RWPE1 (cell line): ENCODE data around the gene PPM1N.

Experiments
- CTCF ChIA-PET: fragments of 350-600 bp; sonication (Branson Sonifier 250); formaldehyde crosslinking; extraction: SDS; loops from one replicate; lab custom pipeline; 2021; lab: Yijun Ruan, JAX
- POLR2A ChIA-PET: fragments of 400-600 bp; formaldehyde crosslinking; extraction: SDS; loops from one replicate; lab custom pipeline; 2020; ENCODE audit warnings: antibody characterized with exemption; ENCODE audit not compliant: low non-redundant PET; lab: Yijun Ruan, JAX
- DNase-seq: peaks from one replicate; pipeline ENCODE4 v3.0.0; 2012; ENCODE audit warnings: low spot score
- H3K27ac ChIP-seq: fragments of 450-650 bp; 2 replicates; pipeline ENCODE4 v1.5.1; 2017
- TF ChIP-seq, protein P1 (sequence below): fragments of 450-650 bp; conservative IDR thresholded peaks from 2 replicates; pipeline ENCODE4 v1.5.1; 2017; ENCODE audit warnings: low read depth, mild to moderate bottlenecking

Gene PPM1N

DNA sequence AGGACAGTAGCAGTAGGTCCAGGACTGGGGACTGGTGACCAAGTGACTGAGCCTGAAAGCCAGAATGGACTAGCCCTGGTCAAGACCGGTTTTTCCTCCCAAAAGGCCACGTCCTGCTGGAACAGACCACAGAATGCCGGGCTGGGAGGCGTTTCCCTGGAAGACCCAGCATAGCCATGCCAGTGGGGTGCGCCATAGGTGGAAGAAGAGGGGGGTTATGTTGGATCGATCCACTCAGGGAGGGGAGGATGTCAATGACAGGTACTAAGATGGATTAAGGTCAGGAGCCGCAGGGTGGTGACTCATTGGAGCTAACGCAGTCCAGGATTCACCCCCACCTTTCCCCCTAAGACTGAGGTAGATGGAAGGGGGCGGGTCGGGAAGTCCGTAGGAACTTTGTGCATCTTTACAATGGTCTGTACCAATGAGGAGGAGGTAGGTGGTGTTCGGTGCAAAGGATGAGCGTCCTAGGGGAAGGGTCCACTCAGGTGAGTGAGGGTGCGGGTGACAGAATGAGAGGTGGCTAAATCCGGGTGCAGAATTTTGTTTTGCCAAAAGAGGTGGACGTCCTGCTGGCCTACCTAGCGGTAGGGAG is 30.0 kb downstream of the PPM1N start:
- peak; percentile 93 for DNase-seq
- ChIA-PET POLR2A (interaction anchor here (1.0 kb wide), 1 partner anchor 20 kb away, joined by 7 read pairs; no protein-coding TSS in a partner anchor), CTCF (interaction anchor here (0.6 to 2.3 kb wide), 2 partner anchors 42 to 114 kb away, joined by 5 to 19 read pairs; no protein-coding TSS in a partner anchor)
- TF ChIP-seq, protein P1, sequence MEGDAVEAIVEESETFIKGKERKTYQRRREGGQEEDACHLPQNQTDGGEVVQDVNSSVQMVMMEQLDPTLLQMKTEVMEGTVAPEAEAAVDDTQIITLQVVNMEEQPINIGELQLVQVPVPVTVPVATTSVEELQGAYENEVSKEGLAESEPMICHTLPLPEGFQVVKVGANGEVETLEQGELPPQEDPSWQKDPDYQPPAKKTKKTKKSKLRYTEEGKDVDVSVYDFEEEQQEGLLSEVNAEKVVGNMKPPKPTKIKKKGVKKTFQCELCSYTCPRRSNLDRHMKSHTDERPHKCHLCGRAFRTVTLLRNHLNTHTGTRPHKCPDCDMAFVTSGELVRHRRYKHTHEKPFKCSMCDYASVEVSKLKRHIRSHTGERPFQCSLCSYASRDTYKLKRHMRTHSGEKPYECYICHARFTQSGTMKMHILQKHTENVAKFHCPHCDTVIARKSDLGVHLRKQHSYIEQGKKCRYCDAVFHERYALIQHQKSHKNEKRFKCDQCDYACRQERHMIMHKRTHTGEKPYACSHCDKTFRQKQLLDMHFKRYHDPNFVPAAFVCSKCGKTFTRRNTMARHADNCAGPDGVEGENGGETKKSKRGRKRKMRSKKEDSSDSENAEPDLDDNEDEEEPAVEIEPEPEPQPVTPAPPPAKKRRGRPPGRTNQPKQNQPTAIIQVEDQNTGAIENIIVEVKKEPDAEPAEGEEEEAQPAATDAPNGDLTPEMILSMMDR = no peak
- peak overlapping the region; percentile 92 for H3K27ac ChIP-seq

DNA sequence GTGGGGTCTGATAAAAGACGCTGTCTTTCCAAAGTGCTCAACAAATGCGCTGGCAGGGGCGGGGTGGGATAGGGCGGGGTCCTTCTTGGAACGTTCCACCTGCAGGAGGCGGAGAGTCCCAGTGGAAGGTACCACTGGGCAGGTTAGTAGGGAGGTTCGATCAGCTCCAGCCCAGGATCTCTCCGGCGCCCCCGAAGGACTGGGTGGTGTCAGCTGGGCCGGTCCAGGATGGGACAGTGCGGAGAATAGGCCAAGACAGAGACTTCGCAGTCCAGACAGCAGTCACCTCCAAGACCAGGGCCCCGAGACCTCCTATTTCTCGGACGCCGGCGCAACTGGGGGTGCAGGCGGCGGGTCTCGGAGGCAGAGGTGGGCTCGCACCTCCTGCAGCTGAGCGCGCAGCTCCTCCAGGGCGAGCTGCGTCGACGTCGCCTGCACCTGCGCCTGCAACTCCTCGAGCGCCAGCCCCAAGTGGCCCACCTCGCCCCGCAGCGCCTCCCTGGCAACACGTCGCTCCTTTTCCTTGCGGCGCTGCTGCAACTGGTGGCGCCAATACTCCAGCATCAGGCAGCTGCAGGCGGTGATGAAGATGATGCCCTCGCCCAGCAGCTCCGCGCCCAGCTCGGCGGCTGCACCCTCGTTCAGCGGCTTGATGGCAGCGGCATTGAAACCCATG is 30.6 kb downstream of the PPM1N start:
- H3K27ac ChIP-seq = peak overlapping the region; percentile 92
- CTCF ChIA-PET = interaction anchor here (0.6 to 2.3 kb wide), 5 partner anchors 20 to 142 kb away, joined by 3 to 19 read pairs (median 5); no protein-coding TSS in a partner anchor
- TF ChIP-seq, protein P1 = peak; percentile 46
- POLR2A ChIA-PET = interaction anchor here (1.0 kb wide), 1 partner anchor 21 kb away, joined by 7 read pairs; no protein-coding TSS in a partner anchor
- DNase-seq = peak; percentile 93

DNA sequence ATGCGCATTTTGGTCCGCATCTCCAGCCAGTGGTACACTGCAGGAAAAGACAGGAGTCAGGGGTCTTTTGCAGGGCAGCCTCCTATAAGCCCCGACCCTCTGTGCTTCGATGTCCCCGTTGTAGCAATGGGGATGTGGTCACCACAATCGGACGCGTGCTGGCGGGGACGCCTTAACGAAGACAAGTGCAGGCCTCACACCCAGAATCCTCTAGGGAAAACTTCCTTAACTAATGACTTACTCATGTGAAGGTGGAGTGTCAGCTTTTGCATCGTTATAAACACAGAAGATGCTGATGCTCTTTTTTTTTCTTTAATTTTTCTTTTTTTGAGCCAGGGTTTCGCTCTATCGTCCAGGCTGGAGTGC is 31.2 kb downstream of the PPM1N start:
- ChIA-PET POLR2A (interaction anchor here (0.6 kb wide), 1 partner anchor 65 kb away, joined by 9 read pairs; no protein-coding TSS in a partner anchor), CTCF (interaction anchor here (0.6 to 2.3 kb wide), 4 partner anchors 21 to 141 kb away, joined by 3 to 19 read pairs (median 4); no protein-coding TSS in a partner anchor)
- H3K27ac ChIP-seq = peak overlapping the region; percentile 92
- TF ChIP-seq, protein P1 = no peak
- DNase-seq = no peak

- ChIA-PET POLR2A (no interaction called here), CTCF (interaction anchor here (1.0 kb wide), 1 partner anchor 111 kb away, joined by 3 read pairs; no protein-coding TSS in a partner anchor)
- no peak overlapping the region for H3K27ac ChIP-seq
- no peak for DNase-seq
- TF ChIP-seq, protein P1 = no peak
These were observed 33.1 kb downstream of the PPM1N start for GRCh38 chr19:45531349-45531748.

DNA sequence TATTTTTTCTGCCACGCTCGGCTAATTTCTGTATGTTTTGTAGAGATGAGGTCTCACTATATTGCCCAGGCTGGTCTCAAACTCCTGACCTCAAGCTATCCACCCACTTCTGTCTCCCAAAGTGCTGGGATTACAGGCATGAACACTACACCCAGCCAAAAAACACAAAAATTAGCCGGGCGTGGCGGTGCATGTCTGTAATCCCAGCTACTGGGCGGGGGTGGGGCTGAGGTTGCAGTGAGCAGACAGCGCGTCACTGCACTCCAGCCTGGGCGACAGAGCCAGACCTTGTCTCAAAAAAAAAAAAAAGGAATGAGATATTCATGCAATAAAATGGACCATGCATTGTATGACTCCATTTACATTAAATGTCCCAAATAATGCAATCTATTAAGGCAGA is 41.2 kb downstream of the PPM1N start:
- ChIA-PET CTCF (interaction anchor here (0.7 to 1.0 kb wide), 2 partner anchors 19 to 142 kb away, joined by 3 to 4 read pairs; no protein-coding TSS in a partner anchor), POLR2A (no interaction called here)
- no peak for DNase-seq
- TF ChIP-seq, protein P1 = no peak
- peak overlapping the region; percentile 28; the same call in 1 of the 2 replicates for H3K27ac ChIP-seq

GRCh38 chr19:45542234-45542668 is 44.0 kb downstream of the PPM1N start:
- CTCF ChIA-PET = no interaction called here
- H3K27ac ChIP-seq = peak overlapping the region; percentile 88
- no peak for DNase-seq
- POLR2A ChIA-PET = no interaction called here
- TF ChIP-seq, protein P1 = no peak
